HepG2 (cell line): ENCODE measurements around the gene ATP2B2. TPM values are rescaled to one million over a fixed set of nuclear protein-coding genes. Genes with fewer than 3 reads are reported as not detected.

Experiments used
- BHLHE40 ChIP-seq: IDR thresholded peaks from 2 replicates; pipeline ENCODE4 v1.6.1; 2011; ENCODE audit warnings: low read length, improper control_type of control experiment
- DR1 ChIP-seq: sonication (generic); formaldehyde crosslinking; IDR thresholded peaks from 2 replicates; pipeline ENCODE4 v1.8.0; 2021; ENCODE audit warnings: mild to moderate bottlenecking, missing genetic modification reagents, inconsistent platforms
- MIER2 ChIP-seq: IDR thresholded peaks from 2 replicates; pipeline ENCODE4 v1.6.1; 2016; ENCODE audit warnings: missing biosample characterization, missing genetic modification reagents
- MNT ChIP-seq: fragments of 450-650 bp; IDR thresholded peaks from 2 replicates; pipeline ENCODE4 v1.6.1; 2016
- NFYB ChIP-seq: sonication (generic); formaldehyde crosslinking; IDR thresholded peaks from 2 replicates; pipeline ENCODE4 v1.4.0; 2020; ENCODE audit warnings: missing genetic modification reagents
- SRSF9 ChIP-seq: fragments of 200-400 bp; formaldehyde crosslinking; IDR thresholded peaks from 2 replicates; pipeline ENCODE4 v1.6.1; 2018; ENCODE audit warnings: borderline replicate concordance, mild to moderate bottlenecking, low read depth, low read length; ENCODE audit not compliant: insufficient read depth, poor library complexity, severe bottlenecking
- ZNF605 ChIP-seq: sonication (generic); formaldehyde crosslinking; IDR thresholded peaks from 2 replicates; pipeline ENCODE4 v1.8.0; 2022; ENCODE audit warnings: mild to moderate bottlenecking, missing genetic modification reagents
- ZSCAN12 ChIP-seq: sonication (generic); formaldehyde crosslinking; IDR thresholded peaks from 2 replicates; pipeline ENCODE4 v1.9.0; 2021; ENCODE audit warnings: mild to moderate bottlenecking, missing genetic modification reagents
- polyA plus RNA-seq, 8 experiments: library from polyadenylated mRNA; depleted of rRNA in 3 of 8; stranded (reverse) in 7 of 8; unstranded in 1 of 8; fragments of >200 nt; fragmentation: Illumina TruSeq in 4 of 8; extraction: Trizol in 4 of 8; gene quantifications; 2 replicates each; pipeline versions ENCODE4 v1.2.1 to v1.2.3, GENCODE V29; 2011 to 2016; ENCODE audit warnings: low read depth in 4 of 8, missing spikeins in 1 of 8, mixed read lengths in 1 of 8; ENCODE audit not compliant: insufficient read depth in 1 of 8
- total RNA-seq, 5 experiments: library from RNA; depleted of rRNA; stranded (reverse); fragments of >200 nt; fragmentation: Illumina TruSeq; extraction: Trizol; gene quantifications; 2 replicates each; pipeline ENCODE4 v1.2.3, GENCODE V29; 2016; ENCODE audit warnings: low read depth in 1 of 5
- TF ChIP-seq, protein P1 (sequence below): sonication (generic); formaldehyde crosslinking; IDR thresholded peaks from 2 replicates; pipeline ENCODE4 v1.5.0; 2020; ENCODE audit warnings: missing genetic modification reagents
- TF ChIP-seq, protein P2 (sequence below): IDR thresholded peaks from 2 replicates; pipeline ENCODE4 v1.6.1; 2016; ENCODE audit warnings: low read depth

ATP2B2 gene
- total and polyA plus RNA-seq, 2 of the 13 experiments (the other 11 are each of a cell fraction or from before 2014, with no cell fraction given) = 1.5 to 2.3 TPM

DNA sequence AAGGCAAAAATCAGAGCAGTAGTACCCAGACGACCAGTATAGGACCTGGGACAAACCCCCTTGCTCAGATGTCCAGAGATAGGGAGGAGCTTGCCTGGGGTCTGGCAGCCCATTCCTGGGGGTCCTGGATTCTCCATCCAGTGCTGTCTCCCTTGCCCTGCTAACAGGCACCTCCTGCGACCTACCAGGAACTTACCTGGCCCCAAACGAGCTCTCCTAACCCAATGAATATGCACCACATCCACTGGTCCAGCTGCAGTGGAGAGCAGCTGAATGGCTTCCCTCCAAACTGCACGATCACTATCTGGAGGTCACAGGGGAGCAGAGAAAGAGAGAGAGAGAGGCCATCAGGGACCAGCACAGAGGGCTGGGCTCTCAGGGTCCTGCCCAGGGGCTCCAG, 165.3 kb downstream of the ATP2B2 start (continued):
- TF ChIP-seq MNT (no peak), BHLHE40 (no peak), SRSF9 (no peak), DR1 (CRISPR knock-in tag) (no peak), MIER2 (CRISPR knock-in tag) (no peak), ZNF605 (CRISPR knock-in tag) (no peak), ZSCAN12 (CRISPR knock-in tag) (no peak), NFYB (CRISPR knock-in tag) (no peak)
- TF ChIP-seq, protein P1, sequence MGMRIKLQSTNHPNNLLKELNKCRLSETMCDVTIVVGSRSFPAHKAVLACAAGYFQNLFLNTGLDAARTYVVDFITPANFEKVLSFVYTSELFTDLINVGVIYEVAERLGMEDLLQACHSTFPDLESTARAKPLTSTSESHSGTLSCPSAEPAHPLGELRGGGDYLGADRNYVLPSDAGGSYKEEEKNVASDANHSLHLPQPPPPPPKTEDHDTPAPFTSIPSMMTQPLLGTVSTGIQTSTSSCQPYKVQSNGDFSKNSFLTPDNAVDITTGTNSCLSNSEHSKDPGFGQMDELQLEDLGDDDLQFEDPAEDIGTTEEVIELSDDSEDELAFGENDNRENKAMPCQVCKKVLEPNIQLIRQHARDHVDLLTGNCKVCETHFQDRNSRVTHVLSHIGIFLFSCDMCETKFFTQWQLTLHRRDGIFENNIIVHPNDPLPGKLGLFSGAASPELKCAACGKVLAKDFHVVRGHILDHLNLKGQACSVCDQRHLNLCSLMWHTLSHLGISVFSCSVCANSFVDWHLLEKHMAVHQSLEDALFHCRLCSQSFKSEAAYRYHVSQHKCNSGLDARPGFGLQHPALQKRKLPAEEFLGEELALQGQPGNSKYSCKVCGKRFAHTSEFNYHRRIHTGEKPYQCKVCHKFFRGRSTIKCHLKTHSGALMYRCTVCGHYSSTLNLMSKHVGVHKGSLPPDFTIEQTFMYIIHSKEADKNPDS (CRISPR knock-in tag) = no peak
- TF ChIP-seq, protein P2, sequence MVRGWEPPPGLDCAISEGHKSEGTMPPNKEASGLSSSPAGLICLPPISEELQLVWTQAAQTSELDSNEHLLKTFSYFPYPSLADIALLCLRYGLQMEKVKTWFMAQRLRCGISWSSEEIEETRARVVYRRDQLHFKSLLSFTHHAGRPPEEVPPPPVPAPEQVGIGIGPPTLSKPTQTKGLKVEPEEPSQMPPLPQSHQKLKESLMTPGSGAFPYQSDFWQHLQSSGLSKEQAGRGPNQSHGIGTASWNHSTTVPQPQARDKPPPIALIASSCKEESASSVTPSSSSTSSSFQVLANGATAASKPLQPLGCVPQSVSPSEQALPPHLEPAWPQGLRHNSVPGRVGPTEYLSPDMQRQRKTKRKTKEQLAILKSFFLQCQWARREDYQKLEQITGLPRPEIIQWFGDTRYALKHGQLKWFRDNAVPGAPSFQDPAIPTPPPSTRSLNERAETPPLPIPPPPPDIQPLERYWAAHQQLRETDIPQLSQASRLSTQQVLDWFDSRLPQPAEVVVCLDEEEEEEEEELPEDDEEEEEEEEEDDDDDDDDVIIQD (CRISPR knock-in tag) = no peak
- TF ChIP-seq, all 625 proteins: peak for 0
